Measurements from ENCODE around the gene PXDN.
"Not testable (repeated sequence)": the region's sequence is repeated elsewhere in the genome, so short reads cannot be mapped to it uniquely, and the experiment has no call there.

PXDN gene

GRCh38 chr2:1744446-1745170, at the start of gene PXDN:
Gene PXDN, minus strand, starts transcription at chr2:1744515. Its CDS starts 60 bp downstream, at chr2:1744455.
- DNase-seq = no peak

GRCh38 chr2:1793868-1794445, 49.6 kb upstream of the PXDN start:
- no peak for DNase-seq

GRCh38 chr2:1793001-1793867, 48.9 kb upstream of the PXDN start:
- DNase-seq = no peak

- no peak for DNase-seq
Measured at GRCh38 chr2:1791685-1792435, 47.5 kb upstream of the PXDN start.

GRCh38 chr2:1791006-1791605, 46.8 kb upstream of the PXDN start:
- DNase-seq = no peak

GRCh38 chr2:1790473-1790872, 46.2 kb upstream of the PXDN start:
- DNase-seq = no peak

GRCh38 chr2:1789610-1790009, 45.3 kb upstream of the PXDN start:
- no peak for DNase-seq

GRCh38 chr2:1788478-1788959, 44.2 kb upstream of the PXDN start:
- no peak for DNase-seq

GRCh38 chr2:1787755-1788477, 43.6 kb upstream of the PXDN start:
- no peak for DNase-seq

GRCh38 chr2:1784986-1785617, 40.8 kb upstream of the PXDN start:
- no peak for DNase-seq

- no peak for DNase-seq
Measured at GRCh38 chr2:1784087-1784486, 39.8 kb upstream of the PXDN start.

GRCh38 chr2:1782514-1782913, 38.2 kb upstream of the PXDN start:
- no peak for DNase-seq

GRCh38 chr2:1781291-1782080, 37.2 kb upstream of the PXDN start:
- peak; percentile 61 for DNase-seq

- no peak for DNase-seq
Measured at GRCh38 chr2:1780693-1781092, 36.4 kb upstream of the PXDN start.

GRCh38 chr2:1780054-1780453, 35.7 kb upstream of the PXDN start:
- DNase-seq = not testable (repeated sequence)

- DNase-seq = no peak
Measured at GRCh38 chr2:1778566-1778965, 34.3 kb upstream of the PXDN start.

- DNase-seq = no peak
Measured at GRCh38 chr2:1777781-1778180, 33.5 kb upstream of the PXDN start.

- no peak for DNase-seq
Measured at GRCh38 chr2:1777156-1777555, 32.8 kb upstream of the PXDN start.

GRCh38 chr2:1775511-1776035, 31.3 kb upstream of the PXDN start:
- DNase-seq = no peak

GRCh38 chr2:1774929-1775328, 30.6 kb upstream of the PXDN start:
- no peak for DNase-seq
